Sigmoid colon (tissue), 3 donors: ENCODE data around the gene NBAS.

Experiments used
- CTCF ChIP-seq, 4 experiments: fragments of 450-650 bp in 3 of 4; fragments of 200-600 bp in 1 of 4; IDR thresholded peaks; one replicate each; pipeline ENCODE4 v1.5.1; 2016 to 2019; ENCODE audit warnings: antibody characterized with exemption in 4 of 4, mild to moderate bottlenecking in 3 of 4, moderate library complexity in 2 of 4
- POLR2A ChIP-seq, 2 donors: fragments of 450-650 bp; IDR thresholded peaks; one replicate each; pipeline ENCODE4 v1.6.1; 2016; ENCODE audit warnings: antibody characterized with exemption in 2 of 2, mild to moderate bottlenecking in 2 of 2, moderate library complexity in 2 of 2

GRCh38 chr2:15224641-15225040, 336.5 kb downstream of the NBAS start:
- TF ChIP-seq CTCF (IDR thresholded peaks at IDR 0.05) (no peak), POLR2A (IDR thresholded peaks at IDR 0.05) (no peak)
